ENCODE measurements around the gene NENF. TPM values are rescaled to one million over a fixed set of nuclear protein-coding genes. Genes with fewer than 3 reads are reported as not detected.

Gene NENF
- polyA plus RNA-seq, 1 donor (not counting 4 experiments of a cell fraction or from before 2014, with no cell fraction given): 65.6 TPM

DNA sequence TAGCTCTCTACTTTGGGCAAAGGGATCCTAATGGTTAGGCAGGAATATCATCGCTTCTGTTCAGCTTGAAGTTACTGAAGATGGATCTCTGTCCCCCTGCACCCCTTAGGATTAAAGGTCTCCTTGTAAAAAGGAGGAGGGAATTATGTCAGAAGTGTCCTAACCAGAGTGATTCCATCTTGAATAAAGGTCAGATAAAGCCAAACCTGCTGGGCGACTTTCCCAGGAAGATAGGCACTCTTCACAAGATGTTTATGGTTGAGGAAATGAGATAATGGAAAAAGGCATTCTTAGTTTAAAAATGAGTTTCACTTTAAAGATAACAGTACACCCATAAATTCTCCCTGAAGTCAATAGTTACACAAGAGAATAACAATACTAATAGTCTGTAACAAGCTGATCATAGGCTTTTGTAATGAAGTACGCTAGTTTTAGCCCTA, 1.7 kb upstream of the NENF start:
- dilution Hi-C loops (cut with MboI; ENCODE audit: extremely low pct_ligation_motif_present, low sequenced_read_pairs): no loop called here
- H3K4me1 ChIP-seq (ENCODE audit: control insufficient read depth, extremely low read depth, insufficient read depth, low read length): peaks cover 13% of the 10 kb centered on the region
- FAIRE-seq (no peak), DNase-seq (ENCODE audit: low read depth, low spot score) (no peak)
- H3K4me3 ChIP-seq (ENCODE audit: control insufficient read depth in 2 of 3, extremely low read depth in 1 of 3, insufficient read depth in 2 of 3, low read depth in 1 of 3, low read length in 3 of 3): no peak overlapping the region
- no peaks in the 10 kb centered on the region for H4K20me1 ChIP-seq (ENCODE audit: control insufficient read depth, extremely low read depth, insufficient read depth, low read length)
- no peak overlapping the region for H3K27ac ChIP-seq (ENCODE audit: control insufficient read depth, insufficient read depth, low read length)
- H3K36me3 ChIP-seq (ENCODE audit: control insufficient read depth in 2 of 2, extremely low read depth in 1 of 2, insufficient read depth in 2 of 2, low read length in 2 of 2): no peaks in the 10 kb centered on the region
- no peak overlapping the region for H3K9ac ChIP-seq (ENCODE audit: control insufficient read depth, extremely low read depth, insufficient read depth, low read length)
- H3K4me2 ChIP-seq (ENCODE audit: control insufficient read depth, extremely low read depth, insufficient read depth, low read depth, low read length): no peak overlapping the region
- no peak overlapping the region for H2AFZ ChIP-seq (ENCODE audit: control insufficient read depth, low read length)
- H3K79me2 ChIP-seq (ENCODE audit: control insufficient read depth, insufficient read depth, low read length): peaks cover 14% of the 10 kb centered on the region
- TF ChIP-seq EZH2 (IDR thresholded peaks at IDR 0.05; ENCODE audit: low read length): no peak
- TF ChIP-seq, protein P1, sequence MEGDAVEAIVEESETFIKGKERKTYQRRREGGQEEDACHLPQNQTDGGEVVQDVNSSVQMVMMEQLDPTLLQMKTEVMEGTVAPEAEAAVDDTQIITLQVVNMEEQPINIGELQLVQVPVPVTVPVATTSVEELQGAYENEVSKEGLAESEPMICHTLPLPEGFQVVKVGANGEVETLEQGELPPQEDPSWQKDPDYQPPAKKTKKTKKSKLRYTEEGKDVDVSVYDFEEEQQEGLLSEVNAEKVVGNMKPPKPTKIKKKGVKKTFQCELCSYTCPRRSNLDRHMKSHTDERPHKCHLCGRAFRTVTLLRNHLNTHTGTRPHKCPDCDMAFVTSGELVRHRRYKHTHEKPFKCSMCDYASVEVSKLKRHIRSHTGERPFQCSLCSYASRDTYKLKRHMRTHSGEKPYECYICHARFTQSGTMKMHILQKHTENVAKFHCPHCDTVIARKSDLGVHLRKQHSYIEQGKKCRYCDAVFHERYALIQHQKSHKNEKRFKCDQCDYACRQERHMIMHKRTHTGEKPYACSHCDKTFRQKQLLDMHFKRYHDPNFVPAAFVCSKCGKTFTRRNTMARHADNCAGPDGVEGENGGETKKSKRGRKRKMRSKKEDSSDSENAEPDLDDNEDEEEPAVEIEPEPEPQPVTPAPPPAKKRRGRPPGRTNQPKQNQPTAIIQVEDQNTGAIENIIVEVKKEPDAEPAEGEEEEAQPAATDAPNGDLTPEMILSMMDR (optimal IDR thresholded peaks at IDR 0.05 in 1 of 3, IDR thresholded peaks at IDR 0.05 in 1 of 3, conservative IDR thresholded peaks at IDR 0.05 in 1 of 3; ENCODE audit: extremely low read depth in 1 of 3, insufficient read depth in 2 of 3, low read length in 3 of 3): no peak
- no peaks in the 10 kb centered on the region for H3K9me1 ChIP-seq (ENCODE audit: control insufficient read depth, extremely low read depth, insufficient read depth, low read length)
- no peaks in the 10 kb centered on the region for H3K27me3 ChIP-seq (ENCODE audit: control insufficient read depth, extremely low read depth, insufficient read depth, low read length)
- H3K9me3 ChIP-seq (ENCODE audit: control insufficient read depth, low read depth, low read length): no peaks in the 10 kb centered on the region

GRCh38 chr1:212431644-212432043, 1.1 kb upstream of the NENF start:
- Histone ChIP-seq H3K79me2 (ENCODE audit: control insufficient read depth, insufficient read depth, low read length) (peaks cover 14% of the 10 kb centered on the region), H3K27ac (ENCODE audit: control insufficient read depth, insufficient read depth, low read length) (no peak overlapping the region), H3K4me3 (ENCODE audit: control insufficient read depth in 2 of 3, extremely low read depth in 1 of 3, insufficient read depth in 2 of 3, low read depth in 1 of 3, low read length in 3 of 3) (no peak overlapping the region), H2AFZ (ENCODE audit: control insufficient read depth, low read length) (no peak overlapping the region), H4K20me1 (ENCODE audit: control insufficient read depth, extremely low read depth, insufficient read depth, low read length) (no peaks in the 10 kb centered on the region), H3K27me3 (ENCODE audit: control insufficient read depth, extremely low read depth, insufficient read depth, low read length) (no peaks in the 10 kb centered on the region), H3K4me1 (ENCODE audit: control insufficient read depth, extremely low read depth, insufficient read depth, low read length) (peaks cover 13% of the 10 kb centered on the region), H3K36me3 (ENCODE audit: control insufficient read depth in 2 of 2, extremely low read depth in 1 of 2, insufficient read depth in 2 of 2, low read length in 2 of 2) (no peaks in the 10 kb centered on the region), H3K9me1 (ENCODE audit: control insufficient read depth, extremely low read depth, insufficient read depth, low read length) (no peaks in the 10 kb centered on the region), H3K4me2 (ENCODE audit: control insufficient read depth, extremely low read depth, insufficient read depth, low read depth, low read length) (no peak overlapping the region), H3K9ac (ENCODE audit: control insufficient read depth, extremely low read depth, insufficient read depth, low read length) (no peak overlapping the region), H3K9me3 (ENCODE audit: control insufficient read depth, low read depth, low read length) (no peaks in the 10 kb centered on the region)
- no peak for TF ChIP-seq EZH2 (IDR thresholded peaks at IDR 0.05; ENCODE audit: low read length)
- TF ChIP-seq, protein P1 (optimal IDR thresholded peaks at IDR 0.05 in 1 of 3, IDR thresholded peaks at IDR 0.05 in 1 of 3, conservative IDR thresholded peaks at IDR 0.05 in 1 of 3; ENCODE audit: extremely low read depth in 1 of 3, insufficient read depth in 2 of 3, low read length in 3 of 3): no peak
- dilution Hi-C loops (cut with MboI; ENCODE audit: extremely low pct_ligation_motif_present, low sequenced_read_pairs): no loop called here
- no peak for DNase-seq (ENCODE audit: low read depth, low spot score)
- no peak for FAIRE-seq

Measured in keratinocyte (primary cell).